K562 (cell line): Measurements from ENCODE around the gene MYO3B. TPM values are rescaled to one million over a fixed set of nuclear protein-coding genes. Genes with fewer than 3 reads are reported as not detected.
A peak's percentile ranks its signal among the peaks of the same experiment; 100 is the strongest.

Source experiments
- CBFA2T2 ChIP-seq: fragments of 450-650 bp; conservative IDR thresholded peaks from 2 replicates; pipeline ENCODE4 v1.6.1; 2017; ENCODE audit warnings: mild to moderate bottlenecking
- CBX3 ChIP-seq, 2 experiments: IDR thresholded peaks; 1 replicate in 1 of 2; 2 replicates in 1 of 2; pipeline ENCODE4 v1.6.1; 2012; ENCODE audit warnings: inconsistent platforms in 2 of 2, low read length in 2 of 2, borderline replicate concordance in 1 of 2, control low read depth in 1 of 2
- ERF ChIP-seq: fragments of 450-650 bp; formaldehyde crosslinking; IDR thresholded peaks from 2 replicates; pipeline ENCODE4 v1.4.0; 2020; ENCODE audit warnings: mild to moderate bottlenecking, mixed read lengths
- ETV1 ChIP-seq: fragments of 450-650 bp; conservative IDR thresholded peaks from 2 replicates; pipeline ENCODE4 v1.6.1; 2016; ENCODE audit warnings: missing genetic modification characterization, control low read depth, low read depth, missing compliant biosample characterization
- ETV5 ChIP-seq: sonication (generic); formaldehyde crosslinking; IDR thresholded peaks from 2 replicates; pipeline ENCODE4 v1.4.0; 2020; ENCODE audit warnings: low read depth, mild to moderate bottlenecking, missing genetic modification reagents
- GABPB1 ChIP-seq: sonication (generic); formaldehyde crosslinking; IDR thresholded peaks from 2 replicates; pipeline ENCODE4 v1.8.0; 2022; ENCODE audit warnings: mild to moderate bottlenecking, missing genetic modification reagents
- HDAC2 ChIP-seq: fragments of 450-650 bp; IDR thresholded peaks from 2 replicates; pipeline ENCODE4 v1.6.1; 2016; ENCODE audit warnings: mild to moderate bottlenecking
- LEF1 ChIP-seq: fragments of 450-650 bp; IDR thresholded peaks from 2 replicates; pipeline ENCODE4 v1.6.1; 2016; ENCODE audit warnings: mild to moderate bottlenecking
- MTA3 ChIP-seq: fragments of 450-650 bp; formaldehyde crosslinking; IDR thresholded peaks from 2 replicates; pipeline ENCODE4 v1.6.1; 2017; ENCODE audit warnings: mild to moderate bottlenecking, borderline replicate concordance
- NCOR1 ChIP-seq: fragments of 450-650 bp; IDR thresholded peaks from 2 replicates; pipeline ENCODE4 v1.6.1; 2016; ENCODE audit warnings: mild to moderate bottlenecking, moderate library complexity
- NFYB ChIP-seq: IDR thresholded peaks from 2 replicates; pipeline ENCODE4 v1.6.1; 2011; ENCODE audit warnings: mild to moderate bottlenecking, moderate library complexity; ENCODE audit not compliant: insufficient read length; ENCODE audit errors: extremely low read depth
- RNF2 ChIP-seq: sonication (generic); IDR thresholded peaks from 2 replicates; pipeline ENCODE4 v1.6.1; 2016
- THRAP3 ChIP-seq: fragments of 450-650 bp; IDR thresholded peaks from 2 replicates; pipeline ENCODE4 v1.6.1; 2016; ENCODE audit warnings: mild to moderate bottlenecking, inconsistent platforms, borderline replicate concordance
- ZNF24 ChIP-seq: fragments of 450-650 bp; IDR thresholded peaks from 2 replicates; pipeline ENCODE4 v1.6.1; 2016
- ZNF384 ChIP-seq: IDR thresholded peaks from 2 replicates; pipeline ENCODE4 v1.6.1; 2012; ENCODE audit warnings: low read depth, low read length, improper control_type of control experiment
- ZNF77 ChIP-seq: fragments of 250-450 bp; sonication (Bioruptor Pico); IDR thresholded peaks from 2 replicates; pipeline ENCODE4 v1.5.0; 2020
- polyA plus RNA-seq, 8 experiments: library from polyadenylated mRNA; depleted of rRNA in 4 of 8; stranded (reverse) in 5 of 8; unstranded in 3 of 8; fragments of >200 nt; fragmentation: Nextera tagmentation in 2 of 8; fragmentation: Illumina TruSeq in 1 of 8; extraction: Ambion mirVana in 2 of 8; extraction: Trizol in 1 of 8; gene quantifications; 2 replicates each; pipeline versions ENCODE4 v1.2.1 to v1.2.3, GENCODE V29; 2011 to 2014; ENCODE audit warnings: inconsistent platforms in 1 of 8, missing spikeins in 1 of 8
- total RNA-seq, 7 experiments: library from RNA; depleted of rRNA in 6 of 7; stranded (reverse); fragments of >200 nt in 6 of 7; fragmentation: Illumina TruSeq in 2 of 7; extraction: Trizol in 2 of 7; gene quantifications; 2 replicates each; pipeline versions ENCODE4 v1.2.1 to v1.2.3, GENCODE V29; 2011 to 2021; ENCODE audit warnings: low replicate concordance in 1 of 7
- TF ChIP-seq, protein P1 (sequence below): fragments of 450-650 bp; IDR thresholded peaks from 2 replicates; pipeline ENCODE4 v1.6.1; 2016; ENCODE audit warnings: antibody characterized with exemption
- TF ChIP-seq, protein P2 (sequence below), 2 experiments: fragments of 450-650 bp; IDR thresholded peaks; 2 replicates each; pipeline ENCODE4 v1.6.1; 2016
- TF ChIP-seq, protein P3 (sequence below): fragments of 250-450 bp; sonication (Bioruptor Pico); IDR thresholded peaks from 2 replicates; pipeline ENCODE4 v1.5.0; 2021
- TF ChIP-seq, protein P4 (sequence below), 2 experiments: IDR thresholded peaks; 2 replicates each; pipeline ENCODE4 v1.6.1; 2012; ENCODE audit warnings: improper control_type of control experiment in 2 of 2, low read depth in 2 of 2, low read length in 2 of 2, borderline replicate concordance in 1 of 2
- TF ChIP-seq, protein P5 (sequence below): fragments of 250-450 bp; sonication (Bioruptor Pico); IDR thresholded peaks from 2 replicates; pipeline ENCODE4 v1.8.0; 2021; ENCODE audit warnings: borderline replicate concordance, mild to moderate bottlenecking, moderate library complexity; ENCODE audit not compliant: poor library complexity, severe bottlenecking

Gene MYO3B
- total and polyA plus RNA-seq, 9 of the 15 experiments (the other 6 are each of a cell fraction or from before 2014, with no cell fraction given): 2.7 to 6.5 (median 3.6) TPM

DNA sequence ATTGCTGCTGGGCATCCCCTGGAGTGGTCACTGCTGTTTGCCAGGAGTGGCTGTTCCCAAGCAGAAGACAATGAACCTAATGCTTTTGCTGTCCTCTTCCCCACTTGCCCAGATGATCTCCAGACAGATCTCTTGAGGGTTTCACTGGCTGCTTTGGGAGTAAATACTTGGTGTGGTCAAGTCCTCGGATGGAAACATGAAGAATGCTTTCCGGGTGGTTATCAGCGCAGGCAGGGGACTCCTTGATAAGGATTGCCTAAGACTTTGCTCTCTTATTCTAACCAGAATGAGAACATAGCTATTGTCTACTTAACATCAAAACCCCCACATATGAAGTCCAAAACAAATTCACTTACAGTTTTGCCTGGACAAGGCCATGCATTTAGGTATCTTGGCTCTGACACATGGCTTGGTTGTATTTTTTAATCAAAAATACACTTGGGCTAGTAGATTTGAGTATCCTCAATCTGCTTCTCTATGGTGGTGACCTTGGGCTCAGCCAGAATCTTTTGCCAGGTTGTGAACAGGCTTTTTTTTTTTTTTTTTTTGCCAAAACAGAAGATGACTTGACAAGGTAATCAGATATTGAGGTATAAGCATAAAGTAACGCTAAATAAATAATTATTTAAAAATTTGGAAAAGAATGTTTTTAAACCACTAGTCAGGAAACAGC is 34.8 kb upstream of the MYO3B start (continued):
- TF ChIP-seq ETV5 (CRISPR knock-in tag): peak; percentile 84
- no peak for TF ChIP-seq GABPB1 (CRISPR knock-in tag)
- peak; percentile 93 for TF ChIP-seq CBFA2T2
- TF ChIP-seq ZNF77 (CRISPR knock-in tag): no peak
- TF ChIP-seq THRAP3: no peak
- peak; percentile 47 for TF ChIP-seq ZNF384
- TF ChIP-seq CBX3 (IDR thresholded peaks at IDR 0.05; ENCODE audit: borderline replicate concordance in 1 of 2, low read length in 2 of 2): peak in 1 of 2 experiments; percentile 82; a peak in 2 of 3 replicates
- TF ChIP-seq ETV1 (tag): peak; percentile 89
- TF ChIP-seq, protein P1, sequence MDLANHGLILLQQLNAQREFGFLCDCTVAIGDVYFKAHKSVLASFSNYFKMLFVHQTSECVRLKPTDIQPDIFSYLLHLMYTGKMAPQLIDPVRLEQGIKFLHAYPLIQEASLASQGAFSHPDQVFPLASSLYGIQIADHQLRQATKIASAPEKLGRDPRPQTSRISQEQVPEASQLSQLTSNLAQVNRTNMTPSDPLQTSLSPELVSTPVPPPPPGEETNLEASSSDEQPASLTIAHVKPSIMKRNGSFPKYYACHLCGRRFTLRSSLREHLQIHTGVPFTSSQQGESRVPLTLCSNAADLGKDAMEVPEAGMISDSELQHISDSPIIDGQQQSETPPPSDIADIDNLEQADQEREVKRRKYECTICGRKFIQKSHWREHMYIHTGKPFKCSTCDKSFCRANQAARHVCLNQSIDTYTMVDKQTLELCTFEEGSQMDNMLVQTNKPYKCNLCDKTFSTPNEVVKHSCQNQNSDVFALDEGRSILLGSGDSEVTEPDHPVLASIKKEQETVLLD: peak; percentile 60; the same call in 1 of the 2 replicates
- no peak for TF ChIP-seq NFYB
- TF ChIP-seq, protein P2, sequence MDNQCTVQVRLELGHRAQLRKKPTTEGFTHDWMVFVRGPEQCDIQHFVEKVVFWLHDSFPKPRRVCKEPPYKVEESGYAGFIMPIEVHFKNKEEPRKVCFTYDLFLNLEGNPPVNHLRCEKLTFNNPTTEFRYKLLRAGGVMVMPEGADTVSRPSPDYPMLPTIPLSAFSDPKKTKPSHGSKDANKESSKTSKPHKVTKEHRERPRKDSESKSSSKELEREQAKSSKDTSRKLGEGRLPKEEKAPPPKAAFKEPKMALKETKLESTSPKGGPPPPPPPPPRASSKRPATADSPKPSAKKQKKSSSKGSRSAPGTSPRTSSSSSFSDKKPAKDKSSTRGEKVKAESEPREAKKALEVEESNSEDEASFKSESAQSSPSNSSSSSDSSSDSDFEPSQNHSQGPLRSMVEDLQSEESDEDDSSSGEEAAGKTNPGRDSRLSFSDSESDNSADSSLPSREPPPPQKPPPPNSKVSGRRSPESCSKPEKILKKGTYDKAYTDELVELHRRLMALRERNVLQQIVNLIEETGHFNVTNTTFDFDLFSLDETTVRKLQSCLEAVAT (IDR thresholded peaks at IDR 0.05): peak in 1 of 2 experiments; percentile 65; a peak in 2 of 4 replicates
- peak; percentile 84; the same call in 1 of the 2 replicates for TF ChIP-seq MTA3
- 0 out of 2 replicates have a peak, but pooled peaks have one; percentile 13 for TF ChIP-seq ERF (CRISPR knock-in tag)
- TF ChIP-seq ZNF24: peak; percentile 74; the same call in 1 of the 2 replicates
- TF ChIP-seq, protein P3, sequence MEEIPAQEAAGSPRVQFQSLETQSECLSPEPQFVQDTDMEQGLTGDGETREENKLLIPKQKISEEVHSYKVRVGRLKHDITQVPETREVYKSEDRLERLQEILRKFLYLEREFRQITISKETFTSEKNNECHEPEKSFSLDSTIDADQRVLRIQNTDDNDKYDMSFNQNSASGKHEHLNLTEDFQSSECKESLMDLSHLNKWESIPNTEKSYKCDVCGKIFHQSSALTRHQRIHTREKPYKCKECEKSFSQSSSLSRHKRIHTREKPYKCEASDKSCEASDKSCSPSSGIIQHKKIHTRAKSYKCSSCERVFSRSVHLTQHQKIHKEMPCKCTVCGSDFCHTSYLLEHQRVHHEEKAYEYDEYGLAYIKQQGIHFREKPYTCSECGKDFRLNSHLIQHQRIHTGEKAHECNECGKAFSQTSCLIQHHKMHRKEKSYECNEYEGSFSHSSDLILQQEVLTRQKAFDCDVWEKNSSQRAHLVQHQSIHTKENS (CRISPR knock-in tag): no peak
- TF ChIP-seq HDAC2: peak; percentile 95
- TF ChIP-seq, protein P4, sequence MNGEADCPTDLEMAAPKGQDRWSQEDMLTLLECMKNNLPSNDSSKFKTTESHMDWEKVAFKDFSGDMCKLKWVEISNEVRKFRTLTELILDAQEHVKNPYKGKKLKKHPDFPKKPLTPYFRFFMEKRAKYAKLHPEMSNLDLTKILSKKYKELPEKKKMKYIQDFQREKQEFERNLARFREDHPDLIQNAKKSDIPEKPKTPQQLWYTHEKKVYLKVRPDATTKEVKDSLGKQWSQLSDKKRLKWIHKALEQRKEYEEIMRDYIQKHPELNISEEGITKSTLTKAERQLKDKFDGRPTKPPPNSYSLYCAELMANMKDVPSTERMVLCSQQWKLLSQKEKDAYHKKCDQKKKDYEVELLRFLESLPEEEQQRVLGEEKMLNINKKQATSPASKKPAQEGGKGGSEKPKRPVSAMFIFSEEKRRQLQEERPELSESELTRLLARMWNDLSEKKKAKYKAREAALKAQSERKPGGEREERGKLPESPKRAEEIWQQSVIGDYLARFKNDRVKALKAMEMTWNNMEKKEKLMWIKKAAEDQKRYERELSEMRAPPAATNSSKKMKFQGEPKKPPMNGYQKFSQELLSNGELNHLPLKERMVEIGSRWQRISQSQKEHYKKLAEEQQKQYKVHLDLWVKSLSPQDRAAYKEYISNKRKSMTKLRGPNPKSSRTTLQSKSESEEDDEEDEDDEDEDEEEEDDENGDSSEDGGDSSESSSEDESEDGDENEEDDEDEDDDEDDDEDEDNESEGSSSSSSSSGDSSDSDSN (IDR thresholded peaks at IDR 0.05; ENCODE audit: borderline replicate concordance in 1 of 2, low read depth in 2 of 2, low read length in 2 of 2): no peak
- TF ChIP-seq RNF2: peak; percentile 96
- peak; percentile 95 for TF ChIP-seq NCOR1
- peak; percentile 91 for TF ChIP-seq LEF1
- TF ChIP-seq, protein P5, sequence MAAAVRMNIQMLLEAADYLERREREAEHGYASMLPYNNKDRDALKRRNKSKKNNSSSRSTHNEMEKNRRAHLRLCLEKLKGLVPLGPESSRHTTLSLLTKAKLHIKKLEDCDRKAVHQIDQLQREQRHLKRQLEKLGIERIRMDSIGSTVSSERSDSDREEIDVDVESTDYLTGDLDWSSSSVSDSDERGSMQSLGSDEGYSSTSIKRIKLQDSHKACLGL (CRISPR knock-in tag): no peak
